Measurements from ENCODE around the gene CRB3. TPM values are rescaled to one million over a fixed set of nuclear protein-coding genes. Genes with fewer than 3 reads are reported as not detected.

The CRB3 gene
- total and polyA plus RNA-seq, 2 donors (not counting 3 experiments of a cell fraction or from before 2014, with no cell fraction given), result not detected

- ChIA-PET CTCF (no interaction called here), POLR2A (no interaction called here)
- Histone ChIP-seq H3K9me3 (replicated peaks; ENCODE audit: control insufficient read depth, insufficient read depth, low read length) (no peaks in the 10 kb centered on the region), H3K27ac (ENCODE audit: insufficient read depth, low read depth, low read length) (no peak overlapping the region), H4K20me1 (replicated peaks; ENCODE audit: control insufficient read depth, extremely low read depth, insufficient read depth, low read length) (no peaks in the 10 kb centered on the region), H3K9ac (replicated peaks; ENCODE audit: extremely low read depth, insufficient read depth, low read length) (no peak overlapping the region), H2AFZ (ENCODE audit: low read depth, low read length) (no peak overlapping the region), H3K4me3 (replicated peaks in 1 of 3; ENCODE audit: insufficient read depth in 1 of 3, low read depth in 1 of 3, low read length in 3 of 3) (no peak overlapping the region), H3K27me3 (ENCODE audit: control insufficient read depth in 2 of 2, insufficient read depth in 2 of 2, low read length in 2 of 2) (no peaks in the 10 kb centered on the region), H3K9me1 (replicated peaks; ENCODE audit: control insufficient read depth, extremely low read depth, insufficient read depth, low read length) (no peaks in the 10 kb centered on the region), H3K79me2 (ENCODE audit: control insufficient read depth, insufficient read depth, low read length) (no peaks in the 10 kb centered on the region), H3K4me2 (ENCODE audit: insufficient read depth, low read length) (no peak overlapping the region), H3K36me3 (ENCODE audit: control insufficient read depth in 2 of 2, extremely low read depth in 1 of 2, insufficient read depth in 2 of 2, low read length in 2 of 2) (no peaks in the 10 kb centered on the region), H3K4me1 (ENCODE audit: control insufficient read depth, extremely low read depth, insufficient read depth, low read length) (no peaks in the 10 kb centered on the region)
- no peak for FAIRE-seq
- TF ChIP-seq MAX (IDR thresholded peaks at IDR 0.05; ENCODE audit: insufficient read depth, insufficient read length) (no peak), CTCF (IDR thresholded peaks at IDR 0.05; ENCODE audit: extremely low read depth in 1 of 2, insufficient read depth in 1 of 2, low read depth in 1 of 2, low read length in 2 of 2) (no peak), POLR2A (IDR thresholded peaks at IDR 0.05; ENCODE audit: low read depth, low read length) (no peak), GATA2 (IDR thresholded peaks at IDR 0.05; ENCODE audit: insufficient read depth, insufficient read length, low read depth, low read length) (no peak), MYC (IDR thresholded peaks at IDR 0.05; ENCODE audit: low read depth, low read length) (no peak), EZH2 (IDR thresholded peaks at IDR 0.05; ENCODE audit: borderline replicate concordance, low read depth, low read length, severe bottlenecking) (no peak), POLR2AphosphoS5 (IDR thresholded peaks at IDR 0.05; ENCODE audit: insufficient read depth, low read depth, low read length) (no peak), JUN (IDR thresholded peaks at IDR 0.05; ENCODE audit: borderline replicate concordance, insufficient read depth, insufficient read length, low read depth) (no peak), FOS (IDR thresholded peaks at IDR 0.05; ENCODE audit: borderline replicate concordance, insufficient read depth, low read length) (no peak)
- DNase-seq (ENCODE audit: low read depth, low spot score), result no peak
- intact Hi-C loops (cut with micrococcal nuclease), result no loop called here
- no TSS peak for BruUV-seq (replicated peaks)
- dilution Hi-C loops (cut with MboI; ENCODE audit: extremely low pct_ligation_motif_present, low sequenced_read_pairs), result no loop called here
Observed at GRCh38 chr19:6494438-6495036, 30.5 kb downstream of the CRB3 start.

Data from endothelial cell of umbilical vein (primary cell).